Measurements from ENCODE around the gene CCDC9B. TPM values are rescaled to one million over a fixed set of nuclear protein-coding genes. Genes with fewer than 3 reads are reported as not detected.

The CCDC9B gene
- polyA plus RNA-seq, 1 of the 3 experiments (the other 2 are of a cell fraction): 13.7 TPM

- TF ChIP-seq CTCF (IDR thresholded peaks at IDR 0.05) (no peak), USF1 (IDR thresholded peaks at IDR 0.05; ENCODE audit: borderline replicate concordance, low read depth) (no peak), SIN3A (IDR thresholded peaks at IDR 0.05; ENCODE audit: borderline replicate concordance, low read depth, low read length) (no peak)
Observed at GRCh38 chr15:40281801-40282146, 59.0 kb downstream of the CCDC9B start (continued).

Other genes starting within 250 kb of the CCDC9B start
- 0.72 and 1.0 TPM in 2 replicates for gene BMF, start 232.1 kb downstream of the CCDC9B start, polyA plus RNA-seq (2012; rRNA removed)
- 12.6 and 13.8 TPM in 2 replicates for gene BUB1B, start 179.9 kb downstream of the CCDC9B start, polyA plus RNA-seq (2012; rRNA removed)
- gene PAK6, start 101.9 kb downstream of the CCDC9B start, polyA plus RNA-seq (2012; rRNA removed): 0.07 and 0.16 TPM in 2 replicates
- not detected in 2 replicates for gene ANKRD63, start 57.9 kb downstream of the CCDC9B start, polyA plus RNA-seq (2012; rRNA removed)
- gene PLCB2, start 33.0 kb downstream of the CCDC9B start, polyA plus RNA-seq (2012; rRNA removed): 0.15 TPM in 2 replicates
- 7.8 and 9.8 TPM in 2 replicates for gene INAFM2, start 17.2 kb downstream of the CCDC9B start, polyA plus RNA-seq (2012; rRNA removed)
- gene PHGR1, start 10.1 kb upstream of the CCDC9B start, polyA plus RNA-seq (2012; rRNA removed): not detected in 2 replicates
- gene DISP2, start 17.3 kb upstream of the CCDC9B start, polyA plus RNA-seq (2012; rRNA removed): 0.08 and 0.12 TPM in 2 replicates
- 25.5 and 29.5 TPM in 2 replicates for gene KNSTRN, start 41.8 kb upstream of the CCDC9B start, polyA plus RNA-seq (2012; rRNA removed)
- 54.2 and 73.8 TPM in 2 replicates for gene IVD, start 64.9 kb upstream of the CCDC9B start, polyA plus RNA-seq (2012; rRNA removed)
- gene BAHD1, start 100.0 kb upstream of the CCDC9B start, polyA plus RNA-seq (2012; rRNA removed): 4.7 and 5.5 TPM in 2 replicates
- gene CHST14, start 130.0 kb upstream of the CCDC9B start, polyA plus RNA-seq (2012; rRNA removed): 34.2 and 43.2 TPM in 2 replicates
- 7.4 and 8.2 TPM in 2 replicates for gene CCDC32, start 224.1 kb upstream of the CCDC9B start, polyA plus RNA-seq (2012; rRNA removed)
- 10.3 and 10.8 TPM in 2 replicates for gene RPUSD2, start 228.4 kb upstream of the CCDC9B start, polyA plus RNA-seq (2012; rRNA removed)

Data from SK-N-SH (cell line).